ENCODE results near the gene GEMIN2.

DNA sequence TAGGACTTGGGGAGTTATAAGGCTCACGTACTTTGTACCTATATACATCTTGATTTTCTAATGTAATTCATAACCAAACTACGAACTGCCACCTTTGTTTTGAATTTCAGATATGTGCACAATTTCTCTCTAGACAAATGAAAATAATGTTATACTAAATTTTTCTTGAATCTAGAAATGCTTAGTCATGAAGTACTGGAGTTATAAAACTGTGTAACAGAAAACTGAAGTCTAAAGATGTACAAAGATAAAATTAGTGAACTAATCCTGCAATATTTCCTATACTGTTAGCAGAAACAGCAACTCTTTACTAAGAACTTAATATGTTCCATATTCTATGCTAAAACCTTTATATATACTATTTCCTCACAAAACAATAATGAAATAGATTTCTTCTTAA, 26.6 kb upstream of the GEMIN2 start:
- TF ChIP-seq POLR2AphosphoS5 (IDR thresholded peaks at IDR 0.05): no peak
- TF ChIP-seq, protein P1, sequence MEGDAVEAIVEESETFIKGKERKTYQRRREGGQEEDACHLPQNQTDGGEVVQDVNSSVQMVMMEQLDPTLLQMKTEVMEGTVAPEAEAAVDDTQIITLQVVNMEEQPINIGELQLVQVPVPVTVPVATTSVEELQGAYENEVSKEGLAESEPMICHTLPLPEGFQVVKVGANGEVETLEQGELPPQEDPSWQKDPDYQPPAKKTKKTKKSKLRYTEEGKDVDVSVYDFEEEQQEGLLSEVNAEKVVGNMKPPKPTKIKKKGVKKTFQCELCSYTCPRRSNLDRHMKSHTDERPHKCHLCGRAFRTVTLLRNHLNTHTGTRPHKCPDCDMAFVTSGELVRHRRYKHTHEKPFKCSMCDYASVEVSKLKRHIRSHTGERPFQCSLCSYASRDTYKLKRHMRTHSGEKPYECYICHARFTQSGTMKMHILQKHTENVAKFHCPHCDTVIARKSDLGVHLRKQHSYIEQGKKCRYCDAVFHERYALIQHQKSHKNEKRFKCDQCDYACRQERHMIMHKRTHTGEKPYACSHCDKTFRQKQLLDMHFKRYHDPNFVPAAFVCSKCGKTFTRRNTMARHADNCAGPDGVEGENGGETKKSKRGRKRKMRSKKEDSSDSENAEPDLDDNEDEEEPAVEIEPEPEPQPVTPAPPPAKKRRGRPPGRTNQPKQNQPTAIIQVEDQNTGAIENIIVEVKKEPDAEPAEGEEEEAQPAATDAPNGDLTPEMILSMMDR (IDR thresholded peaks at IDR 0.05): no peak
- TF ChIP-seq POLR2A (IDR thresholded peaks at IDR 0.05): no peak

All from suprapubic skin (tissue), 4 donors.